Amniotic epithelial cell (primary cell): ENCODE results near the gene ADORA2A.

ENCODE experiments used
- DNase-seq: peaks from one replicate; pipeline ENCODE4 v3.0.0-alpha.2; 2010; ENCODE audit warnings: low read depth

The ADORA2A gene

DNA sequence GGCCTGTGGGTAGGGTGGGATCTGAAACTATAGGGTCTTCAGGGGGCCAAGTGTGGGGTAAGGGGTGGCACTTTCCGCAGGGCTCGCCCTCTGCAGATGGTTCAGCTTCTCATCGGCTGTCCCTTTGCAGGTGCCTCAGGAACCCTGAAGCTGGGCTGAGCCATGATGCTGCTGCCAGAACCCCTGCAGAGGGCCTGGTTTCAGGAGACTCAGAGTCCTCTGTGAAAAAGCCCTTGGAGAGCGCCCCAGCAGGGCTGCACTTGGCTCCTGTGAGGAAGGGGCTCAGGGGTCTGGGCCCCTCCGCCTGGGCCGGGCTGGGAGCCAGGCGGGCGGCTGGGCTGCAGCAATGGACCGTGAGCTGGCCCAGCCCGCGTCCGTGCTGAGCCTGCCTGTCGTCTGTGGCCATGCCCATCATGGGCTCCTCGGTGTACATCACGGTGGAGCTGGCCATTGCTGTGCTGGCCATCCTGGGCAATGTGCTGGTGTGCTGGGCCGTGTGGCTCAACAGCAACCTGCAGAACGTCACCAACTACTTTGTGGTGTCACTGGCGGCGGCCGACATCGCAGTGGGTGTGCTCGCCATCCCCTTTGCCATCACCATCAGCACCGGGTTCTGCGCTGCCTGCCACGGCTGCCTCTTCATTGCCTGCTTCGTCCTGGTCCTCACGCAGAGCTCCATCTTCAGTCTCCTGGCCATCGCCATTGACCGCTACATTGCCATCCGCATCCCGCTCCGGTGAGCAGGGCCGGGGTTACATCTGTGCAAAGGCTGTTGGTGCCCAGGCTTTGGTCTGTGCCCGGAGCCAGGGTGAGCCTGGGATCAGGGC, 5.8 kb downstream of the ADORA2A start:
- no peak for DNase-seq

GRCh38 chr22:24433828-24434470, 6.5 kb downstream of the ADORA2A start:
- no peak for DNase-seq

DNA sequence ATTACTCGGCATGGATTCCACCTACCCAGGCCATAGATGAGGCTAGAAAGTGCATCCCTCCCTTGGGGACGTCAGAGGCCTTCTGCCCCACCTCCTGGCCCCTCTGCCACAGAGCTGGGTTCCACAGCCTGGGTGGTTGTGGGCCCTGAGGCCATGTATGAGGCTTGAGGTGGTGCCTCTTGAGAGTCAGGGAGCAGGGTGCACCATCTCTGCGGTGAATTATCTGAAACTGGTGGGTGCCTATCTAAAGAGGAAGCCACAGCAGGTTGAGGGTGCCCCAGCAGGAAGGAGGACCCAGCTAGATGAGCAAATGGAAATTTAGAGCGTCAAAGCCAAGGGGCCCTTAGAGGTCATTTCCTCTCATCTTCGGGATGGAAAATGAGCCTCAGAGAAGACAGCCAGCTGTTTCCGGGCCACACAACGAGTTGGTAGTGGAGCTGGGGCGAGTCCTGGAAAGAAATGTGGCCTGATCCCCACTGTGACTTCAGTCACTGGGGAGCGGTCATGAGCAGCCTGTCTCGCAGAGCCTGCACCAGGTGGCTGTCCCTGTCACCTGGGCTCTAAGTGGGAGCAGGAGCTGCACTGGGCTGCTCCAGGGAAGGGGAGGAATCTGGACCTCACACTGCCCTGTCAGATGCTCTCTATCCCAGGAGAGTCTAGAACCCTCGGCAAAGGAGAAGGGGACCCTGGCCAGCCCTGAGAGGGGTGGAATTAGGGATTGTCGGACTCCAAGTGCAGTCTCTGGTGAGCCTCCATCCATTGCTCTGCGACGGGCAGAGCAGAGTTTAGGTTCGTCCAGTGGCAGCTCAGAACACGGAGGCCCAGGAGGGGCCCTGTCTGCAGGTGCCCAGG, 7.3 kb downstream of the ADORA2A start:
- DNase-seq: peak; percentile 19

GRCh38 chr22:24435323-24435645, 7.9 kb downstream of the ADORA2A start:
- DNase-seq: no peak

DNA sequence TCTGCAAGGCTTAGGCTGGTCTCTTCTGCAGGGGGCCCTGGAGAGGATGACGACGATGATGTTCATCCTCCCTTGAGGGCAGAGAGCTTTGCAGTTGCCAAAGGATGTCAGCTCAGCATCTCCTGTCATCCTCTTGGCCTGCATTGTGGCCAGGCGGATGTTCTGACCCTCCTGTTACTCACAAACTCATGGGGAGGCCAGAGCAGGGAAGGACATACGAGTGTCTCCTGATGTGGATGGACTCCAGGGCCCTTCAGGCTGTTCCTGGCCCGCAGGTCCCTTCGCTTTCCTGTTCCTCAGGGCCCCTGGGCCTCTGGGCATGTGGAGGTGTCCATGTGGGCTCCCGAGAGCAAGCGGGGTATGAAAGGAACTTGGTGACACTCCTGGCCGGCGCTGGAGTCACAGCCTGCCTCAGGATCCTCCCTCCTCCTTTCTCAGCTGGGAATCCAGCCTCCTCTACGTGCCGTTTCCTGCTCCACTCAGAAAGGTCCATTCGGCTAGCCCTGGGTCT, 8.5 kb downstream of the ADORA2A start:
- DNase-seq: no peak

DNA sequence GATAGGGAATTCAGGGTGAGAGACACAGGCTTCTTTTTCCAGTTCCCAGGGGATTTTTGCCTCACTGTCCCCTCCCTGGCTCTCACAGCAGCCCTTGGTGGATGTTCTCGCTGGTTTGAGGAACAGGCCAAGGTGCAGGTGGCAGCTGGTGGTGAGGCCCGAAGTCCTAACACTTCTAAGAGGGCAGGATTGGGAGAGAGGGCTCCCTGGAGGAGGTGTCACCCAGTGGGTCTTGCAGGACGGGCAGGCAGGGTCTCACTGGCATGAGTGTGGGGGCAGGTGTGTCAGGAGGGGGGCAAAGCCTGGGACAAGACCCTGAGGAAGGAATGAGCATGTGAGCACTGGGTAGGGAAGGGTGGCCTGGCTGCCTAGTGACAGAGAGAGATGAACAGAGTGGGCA, 9.2 kb downstream of the ADORA2A start:
- no peak for DNase-seq

DNA sequence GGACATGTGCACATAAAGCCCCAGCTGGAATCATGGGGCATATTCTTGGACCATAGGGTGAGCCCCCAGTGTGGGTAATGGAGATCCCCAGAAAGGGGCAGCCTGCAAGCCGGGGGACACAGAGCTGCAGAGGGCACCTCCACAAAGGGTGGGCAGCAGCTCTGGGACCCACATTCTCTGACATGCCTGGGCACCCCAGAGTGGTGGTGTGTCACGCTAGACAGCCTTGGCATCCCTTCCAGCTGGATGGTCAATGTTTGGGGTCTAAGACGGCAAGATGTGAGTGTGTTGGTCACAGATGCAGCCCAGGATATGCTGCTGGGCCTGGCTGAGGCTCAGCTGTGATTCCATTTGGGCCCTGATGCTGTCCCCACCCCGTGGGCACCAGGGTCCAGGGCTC, 9.7 kb downstream of the ADORA2A start:
- DNase-seq: no peak

DNA sequence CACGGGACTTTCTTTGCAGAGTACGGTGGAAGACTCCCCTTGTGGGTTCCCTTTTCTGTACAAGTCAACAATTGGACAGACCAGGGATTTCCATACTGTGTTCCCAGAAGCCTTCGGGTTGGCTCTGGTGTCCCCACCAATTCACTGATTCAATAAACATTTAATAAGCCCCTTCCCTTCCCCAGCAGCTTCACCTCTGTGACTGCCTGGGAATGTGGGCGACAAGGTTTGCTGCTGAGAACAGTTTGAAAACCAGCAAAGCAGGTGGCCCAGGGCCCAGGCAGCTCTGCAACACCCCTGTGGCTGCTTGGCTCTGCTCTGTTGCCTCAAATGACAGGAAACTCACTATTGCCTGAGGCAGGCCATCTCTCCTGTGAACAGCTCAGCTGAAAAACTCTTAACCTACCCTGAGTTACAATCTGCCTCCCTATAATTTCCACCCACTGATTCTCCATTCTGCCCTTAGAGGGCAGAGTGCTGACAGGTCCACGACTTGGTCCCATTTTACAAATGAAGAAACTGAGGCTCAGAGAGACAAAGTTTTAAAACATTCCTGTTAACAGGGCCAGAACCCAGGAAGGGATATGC, 10.4 kb downstream of the ADORA2A start:
- no peak for DNase-seq

- DNase-seq: no peak
These were observed 12.9 kb downstream of the ADORA2A start for GRCh38 chr22:24440270-24440717.

GRCh38 chr22:24440718-24441405, 13.5 kb downstream of the ADORA2A start:
- no peak for DNase-seq

DNA sequence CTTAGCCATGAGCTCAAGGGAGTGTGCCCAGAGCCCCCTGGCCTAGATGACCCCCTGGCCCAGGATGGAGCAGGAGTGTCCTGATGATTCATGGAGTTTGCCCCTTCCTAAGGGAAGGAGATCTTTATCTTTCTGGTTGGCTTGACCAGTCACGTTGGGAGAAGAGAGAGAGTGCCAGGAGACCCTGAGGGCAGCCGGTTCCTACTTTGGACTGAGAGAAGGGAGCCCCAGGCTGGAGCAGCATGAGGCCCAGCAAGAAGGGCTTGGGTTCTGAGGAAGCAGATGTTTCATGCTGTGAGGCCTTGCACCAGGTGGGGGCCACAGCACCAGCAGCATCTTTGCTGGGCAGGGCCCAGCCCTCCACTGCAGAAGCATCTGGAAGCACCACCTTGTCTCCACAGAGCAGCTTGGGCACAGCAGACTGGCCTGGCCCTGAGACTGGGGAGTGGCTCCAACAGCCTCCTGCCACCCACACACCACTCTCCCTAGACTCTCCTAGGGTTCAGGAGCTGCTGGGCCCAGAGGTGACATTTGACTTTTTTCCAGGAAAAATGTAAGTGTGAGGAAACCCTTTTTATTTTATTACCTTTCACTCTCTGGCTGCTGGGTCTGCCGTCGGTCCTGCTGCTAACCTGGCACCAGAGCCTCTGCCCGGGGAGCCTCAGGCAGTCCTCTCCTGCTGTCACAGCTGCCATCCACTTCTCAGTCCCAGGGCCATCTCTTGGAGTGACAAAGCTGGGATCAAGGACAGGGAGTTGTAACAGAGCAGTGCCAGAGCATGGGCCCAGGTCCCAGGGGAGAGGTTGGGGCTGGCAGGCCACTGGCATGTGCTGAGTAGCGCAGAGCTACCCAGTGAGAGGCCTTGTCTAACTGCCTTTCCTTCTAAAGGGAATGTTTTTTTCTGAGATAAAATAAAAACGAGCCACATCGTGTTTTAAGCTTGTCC, 14.3 kb downstream of the ADORA2A start:
- no peak for DNase-seq

DNA sequence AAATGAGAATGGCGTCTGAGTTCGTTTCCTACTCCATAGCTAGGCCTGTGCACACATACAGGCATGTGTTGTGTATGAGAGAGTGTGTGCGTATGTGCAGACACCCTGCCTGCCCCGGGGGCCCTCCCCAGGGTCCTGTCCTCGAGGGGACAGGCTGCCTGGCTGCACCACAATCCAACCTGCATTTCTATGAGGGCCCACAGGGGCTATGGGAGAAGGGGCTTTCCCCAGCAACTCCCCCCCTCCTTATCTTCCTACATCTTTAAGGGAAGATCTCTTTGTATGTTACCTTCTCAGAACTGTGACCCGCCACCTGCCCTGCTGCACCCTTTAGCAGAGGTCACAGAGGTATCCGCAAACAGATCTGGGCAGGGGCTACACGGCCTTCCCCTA, 14.9 kb downstream of the ADORA2A start:
- DNase-seq: no peak

DNA sequence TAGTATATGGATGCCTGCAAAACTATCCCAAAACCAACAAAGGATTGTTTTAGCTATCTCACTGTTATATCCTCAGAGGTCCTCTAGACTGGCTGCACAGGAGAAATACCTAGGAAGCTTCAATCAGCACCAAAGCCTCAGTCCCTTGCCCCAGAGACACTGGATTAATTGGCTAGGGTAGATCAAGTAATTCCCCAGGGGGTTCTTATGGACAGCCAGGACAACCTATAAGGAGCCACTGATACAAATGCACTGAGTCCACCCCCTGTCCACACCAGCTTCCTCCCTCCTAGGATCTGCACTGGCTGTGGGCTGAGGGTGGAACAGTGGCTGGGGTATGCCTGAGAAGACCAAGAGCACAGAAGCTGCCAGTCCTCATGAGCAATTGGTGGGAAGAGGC, 16.3 kb downstream of the ADORA2A start:
- no peak for DNase-seq

DNA sequence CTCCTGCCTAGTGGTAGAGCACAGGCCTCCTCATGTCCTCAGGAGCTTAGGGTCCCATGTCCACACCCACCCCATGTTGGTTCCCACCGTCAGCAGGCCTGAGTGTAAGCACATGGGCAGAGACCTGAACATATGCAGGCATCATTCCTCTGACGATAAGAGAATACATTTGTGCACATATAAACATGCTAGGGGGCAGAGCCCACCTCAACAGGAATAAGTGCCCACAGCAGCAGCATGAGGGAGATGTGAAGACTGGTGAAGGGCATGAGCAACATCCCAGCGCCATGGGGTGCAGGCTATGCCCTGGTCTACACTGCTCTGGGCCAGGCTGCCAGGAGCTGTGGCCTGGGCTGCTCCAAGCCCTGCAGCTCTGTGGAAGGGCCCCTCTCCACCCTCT, 16.9 kb downstream of the ADORA2A start:
- no peak for DNase-seq

- no peak for DNase-seq
These were observed 17.5 kb downstream of the ADORA2A start for GRCh38 chr22:24444729-24445466.

DNA sequence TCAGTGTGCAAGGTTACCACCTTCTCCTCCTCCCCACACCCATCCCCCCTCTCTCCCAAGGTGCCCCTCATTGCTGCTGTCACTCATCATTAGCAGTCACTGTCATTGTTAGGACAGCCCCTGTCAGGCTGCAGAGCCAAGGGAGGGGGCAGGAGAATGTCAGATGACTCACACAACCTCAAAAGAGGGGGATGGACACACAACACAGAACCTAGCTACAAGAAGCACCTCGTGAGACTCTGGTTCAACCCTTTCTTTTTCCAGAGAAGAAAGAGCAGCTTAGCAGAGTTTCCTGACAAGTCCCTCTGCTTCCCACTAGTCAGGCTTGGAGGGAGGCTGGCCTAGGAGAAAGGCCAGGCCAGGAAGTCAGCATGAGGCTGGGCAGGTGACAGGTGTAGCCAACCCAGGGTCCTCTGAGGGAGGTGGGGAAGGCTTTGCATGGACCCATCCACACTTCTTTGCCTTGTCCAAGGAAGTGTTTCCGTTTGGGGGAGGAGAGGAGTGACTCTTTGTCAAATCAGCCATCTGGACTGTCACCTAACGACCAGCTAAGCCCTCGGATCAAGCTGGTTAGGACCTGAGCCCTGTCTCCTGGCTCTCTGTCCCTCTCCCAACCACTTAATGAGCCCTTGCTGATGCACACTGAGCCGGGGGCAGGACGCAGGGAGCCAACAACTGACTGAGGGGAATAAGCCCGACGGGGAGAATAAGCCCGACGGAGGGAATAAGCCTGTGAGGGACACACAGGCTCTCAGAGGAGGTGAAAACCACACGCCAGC, 18.3 kb downstream of the ADORA2A start:
- no peak for DNase-seq

- DNase-seq: no peak
These were observed 18.8 kb downstream of the ADORA2A start for GRCh38 chr22:24446260-24446611.

GRCh38 chr22:24450610-24451009, 23.2 kb downstream of the ADORA2A start:
- no peak for DNase-seq

DNA sequence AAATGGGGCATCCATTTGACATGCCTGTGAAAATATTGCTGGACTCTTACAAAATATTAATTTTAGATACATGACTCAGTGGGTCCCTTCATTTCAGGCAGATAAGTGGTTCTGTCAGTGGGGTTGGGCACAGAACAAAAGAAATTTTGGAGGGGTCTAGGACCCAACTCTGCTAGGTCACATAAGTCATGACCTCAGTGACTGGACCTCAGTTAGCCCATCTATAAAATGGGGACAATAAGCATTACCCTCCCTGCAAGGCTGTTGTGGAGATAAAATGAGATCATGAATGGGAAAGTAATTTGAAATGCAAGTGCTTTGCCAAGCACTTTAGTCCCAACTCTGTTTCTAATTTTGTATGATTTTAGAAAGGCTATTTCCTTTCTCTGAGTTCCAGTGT, 23.8 kb downstream of the ADORA2A start:
- DNase-seq: no peak
